ENCODE data around the gene SMNDC1.
"Not testable (repeated sequence)": the region's sequence is repeated elsewhere in the genome, so short reads cannot be mapped to it uniquely, and the experiment has no call there.

The SMNDC1 gene

GRCh38 chr10:110259317-110259716 is 45.4 kb downstream of the SMNDC1 start:
- Histone ChIP-seq H3K9ac (ENCODE audit: low read depth, low read length) (no peak overlapping the region), H3K36me3 (ENCODE audit: insufficient read depth, low read length) (no peaks in the 10 kb centered on the region), H3K4me3 (ENCODE audit: low read depth in 1 of 2, low read length in 2 of 2) (no peak overlapping the region), H3K79me2 (ENCODE audit: insufficient read depth, low read length) (no peaks in the 10 kb centered on the region), H3K27me3 (ENCODE audit: insufficient read depth, low read length, poor library complexity) (no peaks in the 10 kb centered on the region), H3K4me2 (ENCODE audit: insufficient read depth, low read length) (no peak overlapping the region), H3K9me3 (ENCODE audit: insufficient read depth, low read length, severe bottlenecking) (peaks cover 5% of the 10 kb centered on the region), H4K20me1 (ENCODE audit: insufficient read depth, low read length) (no peaks in the 10 kb centered on the region), H3K27ac (ENCODE audit: low read length) (no peak overlapping the region), H3K4me1 (ENCODE audit: insufficient read depth, low read length) (no peaks in the 10 kb centered on the region), H2AFZ (ENCODE audit: low read depth, low read length) (no peak overlapping the region)
- TF ChIP-seq EZH2 (IDR thresholded peaks at IDR 0.05; ENCODE audit: borderline replicate concordance, low read depth, low read length, severe bottlenecking) (no peak), CTCF (IDR thresholded peaks at IDR 0.05; ENCODE audit: borderline replicate concordance, extremely low read depth, low read length, poor library complexity, severe bottlenecking) (no peak)
- DNase-seq = no peak
- ATAC-seq (ENCODE audit: insufficient read depth, low read depth) = no peak

GRCh38 chr10:110258542-110258941 is 46.2 kb downstream of the SMNDC1 start:
- no peak overlapping the region for H3K9ac ChIP-seq (ENCODE audit: low read depth, low read length)
- no peaks in the 10 kb centered on the region for H3K4me1 ChIP-seq (ENCODE audit: insufficient read depth, low read length)
- peaks cover 5% of the 10 kb centered on the region for H3K9me3 ChIP-seq (ENCODE audit: insufficient read depth, low read length, severe bottlenecking)
- no peaks in the 10 kb centered on the region for H4K20me1 ChIP-seq (ENCODE audit: insufficient read depth, low read length)
- H3K27ac ChIP-seq (ENCODE audit: low read length) = no peak overlapping the region
- TF ChIP-seq CTCF (IDR thresholded peaks at IDR 0.05; ENCODE audit: borderline replicate concordance, extremely low read depth, low read length, poor library complexity, severe bottlenecking) = no peak
- TF ChIP-seq EZH2 (IDR thresholded peaks at IDR 0.05; ENCODE audit: borderline replicate concordance, low read depth, low read length, severe bottlenecking) = no peak
- H3K79me2 ChIP-seq (ENCODE audit: insufficient read depth, low read length) = no peaks in the 10 kb centered on the region
- H3K4me3 ChIP-seq (ENCODE audit: low read depth in 1 of 2, low read length in 2 of 2) = no peak overlapping the region
- ATAC-seq (ENCODE audit: insufficient read depth, low read depth) = no peak
- DNase-seq = no peak
- no peak overlapping the region for H2AFZ ChIP-seq (ENCODE audit: low read depth, low read length)
- no peaks in the 10 kb centered on the region for H3K36me3 ChIP-seq (ENCODE audit: insufficient read depth, low read length)
- H3K4me2 ChIP-seq (ENCODE audit: insufficient read depth, low read length) = no peak overlapping the region
- no peaks in the 10 kb centered on the region for H3K27me3 ChIP-seq (ENCODE audit: insufficient read depth, low read length, poor library complexity)

- H3K4me3 ChIP-seq (ENCODE audit: low read depth in 1 of 2, low read length in 2 of 2) = no peak overlapping the region
- no peaks in the 10 kb centered on the region for H3K36me3 ChIP-seq (ENCODE audit: insufficient read depth, low read length)
- no peak for DNase-seq
- no peaks in the 10 kb centered on the region for H3K27me3 ChIP-seq (ENCODE audit: insufficient read depth, low read length, poor library complexity)
- H3K4me1 ChIP-seq (ENCODE audit: insufficient read depth, low read length) = no peaks in the 10 kb centered on the region
- no peak overlapping the region for H3K4me2 ChIP-seq (ENCODE audit: insufficient read depth, low read length)
- no peak overlapping the region for H3K9ac ChIP-seq (ENCODE audit: low read depth, low read length)
- no peaks in the 10 kb centered on the region for H4K20me1 ChIP-seq (ENCODE audit: insufficient read depth, low read length)
- peaks cover 5% of the 10 kb centered on the region for H3K9me3 ChIP-seq (ENCODE audit: insufficient read depth, low read length, severe bottlenecking)
- H3K79me2 ChIP-seq (ENCODE audit: insufficient read depth, low read length) = no peaks in the 10 kb centered on the region
- no peak overlapping the region for H2AFZ ChIP-seq (ENCODE audit: low read depth, low read length)
- no peak for ATAC-seq (ENCODE audit: insufficient read depth, low read depth)
- H3K27ac ChIP-seq (ENCODE audit: low read length) = no peak overlapping the region
- TF ChIP-seq EZH2 (IDR thresholded peaks at IDR 0.05; ENCODE audit: borderline replicate concordance, low read depth, low read length, severe bottlenecking) = no peak
- no peak for TF ChIP-seq CTCF (IDR thresholded peaks at IDR 0.05; ENCODE audit: borderline replicate concordance, extremely low read depth, low read length, poor library complexity, severe bottlenecking)
Measured at GRCh38 chr10:110254467-110254866, 50.3 kb downstream of the SMNDC1 start.

- H3K9ac ChIP-seq (ENCODE audit: low read depth, low read length) = no peak overlapping the region
- no peak overlapping the region for H3K4me3 ChIP-seq (ENCODE audit: low read depth in 1 of 2, low read length in 2 of 2)
- no peaks in the 10 kb centered on the region for H3K27me3 ChIP-seq (ENCODE audit: insufficient read depth, low read length, poor library complexity)
- no peaks in the 10 kb centered on the region for H3K79me2 ChIP-seq (ENCODE audit: insufficient read depth, low read length)
- no peaks in the 10 kb centered on the region for H4K20me1 ChIP-seq (ENCODE audit: insufficient read depth, low read length)
- H3K9me3 ChIP-seq (ENCODE audit: insufficient read depth, low read length, severe bottlenecking) = peaks cover 5% of the 10 kb centered on the region
- ATAC-seq (ENCODE audit: insufficient read depth, low read depth) = no peak
- no peak overlapping the region for H3K27ac ChIP-seq (ENCODE audit: low read length)
- H3K4me2 ChIP-seq (ENCODE audit: insufficient read depth, low read length) = no peak overlapping the region
- no peaks in the 10 kb centered on the region for H3K36me3 ChIP-seq (ENCODE audit: insufficient read depth, low read length)
- H2AFZ ChIP-seq (ENCODE audit: low read depth, low read length) = no peak overlapping the region
- no peaks in the 10 kb centered on the region for H3K4me1 ChIP-seq (ENCODE audit: insufficient read depth, low read length)
- DNase-seq = no peak
- TF ChIP-seq CTCF (IDR thresholded peaks at IDR 0.05; ENCODE audit: borderline replicate concordance, extremely low read depth, low read length, poor library complexity, severe bottlenecking) (no peak), EZH2 (IDR thresholded peaks at IDR 0.05; ENCODE audit: borderline replicate concordance, low read depth, low read length, severe bottlenecking) (no peak)
Measured at GRCh38 chr10:110252151-110252550, 52.6 kb downstream of the SMNDC1 start.

- not testable (repeated sequence) for H3K27ac ChIP-seq (ENCODE audit: low read length); H3K9ac ChIP-seq (ENCODE audit: low read depth, low read length); H3K4me3 ChIP-seq (ENCODE audit: low read depth in 1 of 2, low read length in 2 of 2); H3K36me3 ChIP-seq (ENCODE audit: insufficient read depth, low read length); H3K27me3 ChIP-seq (ENCODE audit: insufficient read depth, low read length, poor library complexity); H3K4me2 ChIP-seq (ENCODE audit: insufficient read depth, low read length); H2AFZ ChIP-seq (ENCODE audit: low read depth, low read length); H3K79me2 ChIP-seq (ENCODE audit: insufficient read depth, low read length); H4K20me1 ChIP-seq (ENCODE audit: insufficient read depth, low read length); DNase-seq; H3K4me1 ChIP-seq (ENCODE audit: insufficient read depth, low read length); ATAC-seq (ENCODE audit: insufficient read depth, low read depth); H3K9me3 ChIP-seq (ENCODE audit: insufficient read depth, low read length, severe bottlenecking)
Measured at GRCh38 chr10:110251392-110251791, 53.3 kb downstream of the SMNDC1 start.
